AG04449 (cell line): Measurements from ENCODE around the gene BEAN1.

Experiments
- CTCF ChIA-PET: fragments of 350-600 bp; formaldehyde crosslinking; extraction: SDS; loops from one replicate; lab custom pipeline; 2021; ENCODE audit warnings: antibody characterized with exemption; lab: Yijun Ruan, JAX
- POLR2A ChIA-PET: fragments of 400-600, 350-600 bp; formaldehyde crosslinking; extraction: SDS; loops from one replicate; lab custom pipeline; 2020; ENCODE audit warnings: antibody characterized with exemption, inconsistent platforms; lab: Yijun Ruan, JAX
- DNase-seq: peaks from one replicate; pipeline ENCODE4 v3.0.0-alpha.2; 2010; ENCODE audit warnings: low read depth, low spot score
- H3K4me3 ChIP-seq: 2 replicates; pipeline ENCODE4 v1.5.1; 2011; ENCODE audit warnings: low read depth, mild to moderate bottlenecking, control low read depth, low read length
- TF ChIP-seq, protein P1 (sequence below): IDR thresholded peaks from one replicate; pipeline ENCODE4 v1.5.1; 2011; ENCODE audit warnings: mild to moderate bottlenecking, moderate library complexity, low read length, control low read depth, inconsistent platforms; ENCODE audit not compliant: insufficient read depth; ENCODE audit errors: missing control alignments

The BEAN1 gene

GRCh38 chr16:66420396-66420795 lies 6.7 kb upstream of the BEAN1 start:
- ChIA-PET POLR2A (no interaction called here), CTCF (interaction anchor here (0.6 to 1.6 kb wide), 4 partner anchors 9 to 331 kb away, joined by 3 to 4 read pairs (median 4); partner anchors contain the start of gene DYNC1LI2)
- TF ChIP-seq, protein P1, sequence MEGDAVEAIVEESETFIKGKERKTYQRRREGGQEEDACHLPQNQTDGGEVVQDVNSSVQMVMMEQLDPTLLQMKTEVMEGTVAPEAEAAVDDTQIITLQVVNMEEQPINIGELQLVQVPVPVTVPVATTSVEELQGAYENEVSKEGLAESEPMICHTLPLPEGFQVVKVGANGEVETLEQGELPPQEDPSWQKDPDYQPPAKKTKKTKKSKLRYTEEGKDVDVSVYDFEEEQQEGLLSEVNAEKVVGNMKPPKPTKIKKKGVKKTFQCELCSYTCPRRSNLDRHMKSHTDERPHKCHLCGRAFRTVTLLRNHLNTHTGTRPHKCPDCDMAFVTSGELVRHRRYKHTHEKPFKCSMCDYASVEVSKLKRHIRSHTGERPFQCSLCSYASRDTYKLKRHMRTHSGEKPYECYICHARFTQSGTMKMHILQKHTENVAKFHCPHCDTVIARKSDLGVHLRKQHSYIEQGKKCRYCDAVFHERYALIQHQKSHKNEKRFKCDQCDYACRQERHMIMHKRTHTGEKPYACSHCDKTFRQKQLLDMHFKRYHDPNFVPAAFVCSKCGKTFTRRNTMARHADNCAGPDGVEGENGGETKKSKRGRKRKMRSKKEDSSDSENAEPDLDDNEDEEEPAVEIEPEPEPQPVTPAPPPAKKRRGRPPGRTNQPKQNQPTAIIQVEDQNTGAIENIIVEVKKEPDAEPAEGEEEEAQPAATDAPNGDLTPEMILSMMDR, result no peak
- DNase-seq, result no peak
- H3K4me3 ChIP-seq, result no peak overlapping the region

DNA sequence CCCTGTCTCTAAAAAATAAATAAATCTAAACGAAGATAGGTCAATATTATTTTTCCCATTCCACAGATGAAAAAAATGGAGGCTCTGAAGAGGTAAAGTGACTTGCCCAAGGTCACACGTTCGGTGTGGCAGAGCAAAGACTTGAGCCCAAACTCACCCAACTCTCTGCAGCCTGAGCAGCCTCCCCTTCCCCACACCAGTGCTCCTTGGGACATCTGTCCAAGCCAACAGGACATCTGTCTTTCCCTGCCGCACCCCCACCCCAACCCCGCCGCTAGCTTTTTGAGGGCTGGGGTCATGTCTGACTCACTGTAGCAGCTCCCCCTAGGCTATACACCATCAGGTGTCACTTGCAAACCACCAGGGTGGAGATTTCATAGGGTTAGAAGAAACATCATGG lies 5.2 kb upstream of the BEAN1 start:
- CTCF ChIA-PET, result interaction anchor here (1.2 to 1.6 kb wide), 3 partner anchors 15 to 330 kb away, joined by 3 to 5 read pairs (median 4); partner anchors contain the start of gene DYNC1LI2
- DNase-seq, result no peak
- no peak overlapping the region for H3K4me3 ChIP-seq
- TF ChIP-seq, protein P1, result no peak
- POLR2A ChIA-PET, result no interaction called here

GRCh38 chr16:66422366-66422765 lies 4.7 kb upstream of the BEAN1 start:
- DNase-seq, result no peak
- ChIA-PET CTCF (interaction anchor here (1.2 kb wide), 1 partner anchor 15 kb away, joined by 5 read pairs; no protein-coding TSS in a partner anchor), POLR2A (no interaction called here)
- H3K4me3 ChIP-seq, result no peak overlapping the region
- TF ChIP-seq, protein P1, result no peak

DNA sequence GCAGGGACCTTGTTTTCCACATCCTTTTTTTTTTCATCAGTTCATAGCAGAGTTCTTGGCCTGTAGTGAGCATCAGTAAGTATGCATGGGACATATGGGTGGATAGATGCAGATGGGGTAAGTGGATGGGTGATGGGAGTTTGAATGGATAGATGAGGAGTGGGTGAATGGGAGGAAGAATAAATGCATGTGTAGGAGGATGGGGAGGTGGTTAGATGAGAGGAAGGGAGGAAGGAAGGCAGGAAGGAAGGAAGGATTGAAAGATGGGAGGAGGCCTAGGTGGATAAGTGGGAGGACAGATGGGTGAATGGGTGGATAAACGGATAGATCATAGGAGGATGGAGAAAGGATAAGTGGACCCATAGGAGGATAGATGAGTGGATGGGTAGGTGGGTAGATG lies 3.9 kb upstream of the BEAN1 start:
- DNase-seq, result no peak
- no peak overlapping the region for H3K4me3 ChIP-seq
- POLR2A ChIA-PET, result no interaction called here
- CTCF ChIA-PET, result interaction anchor here (1.2 kb wide), 1 partner anchor 16 kb away, joined by 5 read pairs; no protein-coding TSS in a partner anchor
- TF ChIP-seq, protein P1, result no peak

GRCh38 chr16:66425651-66426050 lies 1.4 kb upstream of the BEAN1 start:
- POLR2A ChIA-PET, result no interaction called here

More at GRCh38 chr16:66425651-66426050, 1.4 kb upstream of the BEAN1 start:
- no peak overlapping the region for H3K4me3 ChIP-seq
- no peak for DNase-seq
- CTCF ChIA-PET, result interaction anchor here (0.8 to 1.0 kb wide), 2 partner anchors 19 to 405 kb away, joined by 3 to 4 read pairs; partner anchors contain the start of gene NAE1
- TF ChIP-seq, protein P1, result no peak
